Measurements from ENCODE around the gene HBS1L. TPM values are rescaled to one million over a fixed set of nuclear protein-coding genes. Genes with fewer than 3 reads are reported as not detected.

The HBS1L gene
- total and polyA plus RNA-seq, 10 of the 15 experiments (the other 5 are each of a cell fraction or from before 2014, with no cell fraction given): 58.7 to 142 (median 78.8) TPM

DNA sequence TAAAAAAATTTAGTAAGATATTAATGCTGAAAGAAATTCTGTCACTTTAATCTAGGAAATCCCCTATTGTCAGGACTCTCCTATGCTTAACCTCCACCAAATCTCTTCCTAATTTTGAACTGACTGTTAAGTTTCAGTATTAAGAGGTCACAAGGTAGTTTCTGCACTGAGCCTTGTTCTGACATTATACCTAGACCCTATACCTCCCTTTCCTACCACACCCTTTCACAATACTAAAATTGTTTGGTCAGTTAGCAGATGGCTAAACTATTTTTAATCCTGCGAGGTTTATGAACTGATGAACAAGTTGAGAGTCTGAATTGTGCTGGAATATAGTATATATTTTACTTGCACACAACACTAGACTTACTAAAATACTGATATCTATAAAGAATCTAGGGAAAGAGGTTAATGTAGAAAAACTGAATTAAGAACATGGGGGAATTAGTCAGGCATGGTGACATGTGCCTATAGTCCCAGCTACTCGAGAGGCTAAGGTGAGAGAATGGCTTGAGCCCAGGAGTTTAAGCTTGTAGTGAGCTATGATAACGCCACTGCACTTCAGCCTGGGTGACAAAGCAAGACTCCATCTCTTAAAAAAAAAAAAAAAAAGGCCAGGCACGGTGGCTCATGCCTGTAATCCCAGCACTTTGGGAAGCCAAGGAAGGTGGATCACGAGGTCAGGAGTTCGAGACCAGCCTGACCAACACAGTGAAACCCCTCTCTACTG lies 51.5 kb downstream of the HBS1L start (continued):
- TF ChIP-seq, protein P1, sequence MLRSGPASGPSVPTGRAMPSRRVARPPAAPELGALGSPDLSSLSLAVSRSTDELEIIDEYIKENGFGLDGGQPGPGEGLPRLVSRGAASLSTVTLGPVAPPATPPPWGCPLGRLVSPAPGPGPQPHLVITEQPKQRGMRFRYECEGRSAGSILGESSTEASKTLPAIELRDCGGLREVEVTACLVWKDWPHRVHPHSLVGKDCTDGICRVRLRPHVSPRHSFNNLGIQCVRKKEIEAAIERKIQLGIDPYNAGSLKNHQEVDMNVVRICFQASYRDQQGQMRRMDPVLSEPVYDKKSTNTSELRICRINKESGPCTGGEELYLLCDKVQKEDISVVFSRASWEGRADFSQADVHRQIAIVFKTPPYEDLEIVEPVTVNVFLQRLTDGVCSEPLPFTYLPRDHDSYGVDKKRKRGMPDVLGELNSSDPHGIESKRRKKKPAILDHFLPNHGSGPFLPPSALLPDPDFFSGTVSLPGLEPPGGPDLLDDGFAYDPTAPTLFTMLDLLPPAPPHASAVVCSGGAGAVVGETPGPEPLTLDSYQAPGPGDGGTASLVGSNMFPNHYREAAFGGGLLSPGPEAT (IDR thresholded peaks at IDR 0.05; ENCODE audit: low read depth): peak; percentile 84
- no peak for TF ChIP-seq POU2F2 (IDR thresholded peaks at IDR 0.05; ENCODE audit: borderline replicate concordance, low read depth, low read length)
- TF ChIP-seq WRNIP1 (IDR thresholded peaks at IDR 0.05; ENCODE audit: borderline replicate concordance, low read depth, low read length): no peak
- TF ChIP-seq STAT3 (IDR thresholded peaks at IDR 0.05; ENCODE audit: low read depth, low read length): no peak
- TF ChIP-seq RCOR1 (conservative IDR thresholded peaks at IDR 0.05; ENCODE audit: low read depth, low read length): no peak
- TF ChIP-seq NR2C2 (IDR thresholded peaks at IDR 0.05; ENCODE audit: borderline replicate concordance, control insufficient read depth, insufficient read length, low read depth): no peak
- no peak; the same call in 1 of the 2 replicates for TF ChIP-seq ATF7 (IDR thresholded peaks at IDR 0.05; ENCODE audit: low read depth)
- TF ChIP-seq POLR2A (IDR thresholded peaks at IDR 0.05; ENCODE audit: low read depth, low read length): no peak
- TF ChIP-seq SMAD1 (IDR thresholded peaks at IDR 0.05; ENCODE audit: low read depth, partially characterized antibody): no peak
- no peak for TF ChIP-seq BACH1 (IDR thresholded peaks at IDR 0.05; ENCODE audit: borderline replicate concordance)
- peak; percentile 74; the same call in 1 of the 2 replicates for TF ChIP-seq FOXM1 (IDR thresholded peaks at IDR 0.05; ENCODE audit: low read depth, low read length)
- TF ChIP-seq, protein P2, sequence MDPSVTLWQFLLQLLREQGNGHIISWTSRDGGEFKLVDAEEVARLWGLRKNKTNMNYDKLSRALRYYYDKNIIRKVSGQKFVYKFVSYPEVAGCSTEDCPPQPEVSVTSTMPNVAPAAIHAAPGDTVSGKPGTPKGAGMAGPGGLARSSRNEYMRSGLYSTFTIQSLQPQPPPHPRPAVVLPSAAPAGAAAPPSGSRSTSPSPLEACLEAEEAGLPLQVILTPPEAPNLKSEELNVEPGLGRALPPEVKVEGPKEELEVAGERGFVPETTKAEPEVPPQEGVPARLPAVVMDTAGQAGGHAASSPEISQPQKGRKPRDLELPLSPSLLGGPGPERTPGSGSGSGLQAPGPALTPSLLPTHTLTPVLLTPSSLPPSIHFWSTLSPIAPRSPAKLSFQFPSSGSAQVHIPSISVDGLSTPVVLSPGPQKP (IDR thresholded peaks at IDR 0.05; ENCODE audit: low read depth, low read length): no peak
- no peak for TF ChIP-seq CHD1 (IDR thresholded peaks at IDR 0.05; ENCODE audit: low read depth, low read length)
- TF ChIP-seq NFIC (IDR thresholded peaks at IDR 0.05; ENCODE audit: low read depth, low read length): peak; percentile 91
- TF ChIP-seq ZBED1 (IDR thresholded peaks at IDR 0.05; ENCODE audit: borderline replicate concordance): peak; percentile 34; the same call in 1 of the 2 replicates
- no peak for TF ChIP-seq KDM1A (IDR thresholded peaks at IDR 0.05; ENCODE audit: borderline replicate concordance)
- no peak for TF ChIP-seq CBX3 (IDR thresholded peaks at IDR 0.05; ENCODE audit: borderline replicate concordance, low read depth)
- no peak for TF ChIP-seq SMAD5 (IDR thresholded peaks at IDR 0.05; ENCODE audit: low read depth)
- TF ChIP-seq EED (IDR thresholded peaks at IDR 0.05; ENCODE audit: low read depth): 0 out of 2 replicates have a peak, but pooled peaks have one; percentile 12
- TF ChIP-seq BMI1 (IDR thresholded peaks at IDR 0.05; ENCODE audit: borderline replicate concordance): no peak
- TF ChIP-seq, protein P3, sequence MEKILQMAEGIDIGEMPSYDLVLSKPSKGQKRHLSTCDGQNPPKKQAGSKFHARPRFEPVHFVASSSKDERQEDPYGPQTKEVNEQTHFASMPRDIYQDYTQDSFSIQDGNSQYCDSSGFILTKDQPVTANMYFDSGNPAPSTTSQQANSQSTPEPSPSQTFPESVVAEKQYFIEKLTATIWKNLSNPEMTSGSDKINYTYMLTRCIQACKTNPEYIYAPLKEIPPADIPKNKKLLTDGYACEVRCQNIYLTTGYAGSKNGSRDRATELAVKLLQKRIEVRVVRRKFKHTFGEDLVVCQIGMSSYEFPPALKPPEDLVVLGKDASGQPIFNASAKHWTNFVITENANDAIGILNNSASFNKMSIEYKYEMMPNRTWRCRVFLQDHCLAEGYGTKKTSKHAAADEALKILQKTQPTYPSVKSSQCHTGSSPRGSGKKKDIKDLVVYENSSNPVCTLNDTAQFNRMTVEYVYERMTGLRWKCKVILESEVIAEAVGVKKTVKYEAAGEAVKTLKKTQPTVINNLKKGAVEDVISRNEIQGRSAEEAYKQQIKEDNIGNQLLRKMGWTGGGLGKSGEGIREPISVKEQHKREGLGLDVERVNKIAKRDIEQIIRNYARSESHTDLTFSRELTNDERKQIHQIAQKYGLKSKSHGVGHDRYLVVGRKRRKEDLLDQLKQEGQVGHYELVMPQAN (conservative IDR thresholded peaks at IDR 0.05): no peak
- TF ChIP-seq HDGF (IDR thresholded peaks at IDR 0.05): 0 out of 2 replicates have a peak, but pooled peaks have one; percentile 35
- TF ChIP-seq, protein P4, sequence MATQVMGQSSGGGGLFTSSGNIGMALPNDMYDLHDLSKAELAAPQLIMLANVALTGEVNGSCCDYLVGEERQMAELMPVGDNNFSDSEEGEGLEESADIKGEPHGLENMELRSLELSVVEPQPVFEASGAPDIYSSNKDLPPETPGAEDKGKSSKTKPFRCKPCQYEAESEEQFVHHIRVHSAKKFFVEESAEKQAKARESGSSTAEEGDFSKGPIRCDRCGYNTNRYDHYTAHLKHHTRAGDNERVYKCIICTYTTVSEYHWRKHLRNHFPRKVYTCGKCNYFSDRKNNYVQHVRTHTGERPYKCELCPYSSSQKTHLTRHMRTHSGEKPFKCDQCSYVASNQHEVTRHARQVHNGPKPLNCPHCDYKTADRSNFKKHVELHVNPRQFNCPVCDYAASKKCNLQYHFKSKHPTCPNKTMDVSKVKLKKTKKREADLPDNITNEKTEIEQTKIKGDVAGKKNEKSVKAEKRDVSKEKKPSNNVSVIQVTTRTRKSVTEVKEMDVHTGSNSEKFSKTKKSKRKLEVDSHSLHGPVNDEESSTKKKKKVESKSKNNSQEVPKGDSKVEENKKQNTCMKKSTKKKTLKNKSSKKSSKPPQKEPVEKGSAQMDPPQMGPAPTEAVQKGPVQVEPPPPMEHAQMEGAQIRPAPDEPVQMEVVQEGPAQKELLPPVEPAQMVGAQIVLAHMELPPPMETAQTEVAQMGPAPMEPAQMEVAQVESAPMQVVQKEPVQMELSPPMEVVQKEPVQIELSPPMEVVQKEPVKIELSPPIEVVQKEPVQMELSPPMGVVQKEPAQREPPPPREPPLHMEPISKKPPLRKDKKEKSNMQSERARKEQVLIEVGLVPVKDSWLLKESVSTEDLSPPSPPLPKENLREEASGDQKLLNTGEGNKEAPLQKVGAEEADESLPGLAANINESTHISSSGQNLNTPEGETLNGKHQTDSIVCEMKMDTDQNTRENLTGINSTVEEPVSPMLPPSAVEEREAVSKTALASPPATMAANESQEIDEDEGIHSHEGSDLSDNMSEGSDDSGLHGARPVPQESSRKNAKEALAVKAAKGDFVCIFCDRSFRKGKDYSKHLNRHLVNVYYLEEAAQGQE (IDR thresholded peaks at IDR 0.05; ENCODE audit: low read depth, low read length): no peak
- no peak for TF ChIP-seq ZNF384 (IDR thresholded peaks at IDR 0.05; ENCODE audit: borderline replicate concordance, low read depth, low read length)

Measured in GM12878 (cell line).